GM11168 (cell line): ENCODE results near the gene TMEM179.
"Not testable (repeated sequence)": the region's sequence is repeated elsewhere in the genome, so short reads cannot be mapped to it uniquely, and the experiment has no call there.

Source experiments
- in situ Hi-C: fragments of 300-500 bp; cut with MboI; formaldehyde crosslinking; loops from one replicate; pipeline ENCODE4 v1.12.0; 2022; ENCODE audit warnings: low sequenced_read_pairs; ENCODE audit not compliant: unreplicated experiment

The TMEM179 gene

GRCh38 chr14:104590240-104590965, 14.2 kb downstream of the TMEM179 start:
- in situ Hi-C loops, result no loop called here

- in situ Hi-C loops, result no loop called here
These were observed 15.0 kb downstream of the TMEM179 start for GRCh38 chr14:104589338-104590195.

GRCh38 chr14:104588066-104588857, 16.3 kb downstream of the TMEM179 start:
- in situ Hi-C loops, result no loop called here

GRCh38 chr14:104587641-104588040, 16.9 kb downstream of the TMEM179 start:
- in situ Hi-C loops, result no loop called here

- in situ Hi-C loops, result no loop called here
These were observed 17.5 kb downstream of the TMEM179 start for GRCh38 chr14:104586832-104587620.

GRCh38 chr14:104585966-104586697, 18.4 kb downstream of the TMEM179 start:
- in situ Hi-C loops, result no loop called here

- in situ Hi-C loops, result no loop called here
These were observed 20.0 kb downstream of the TMEM179 start for GRCh38 chr14:104584557-104584956.

- in situ Hi-C loops, result no loop called here
These were observed 20.9 kb downstream of the TMEM179 start for GRCh38 chr14:104583424-104584306.

GRCh38 chr14:104582662-104583061, 21.9 kb downstream of the TMEM179 start:
- in situ Hi-C loops, result no loop called here

GRCh38 chr14:104582005-104582404, 22.6 kb downstream of the TMEM179 start:
- in situ Hi-C loops, result no loop called here

- in situ Hi-C loops, result no loop called here
These were observed 23.1 kb downstream of the TMEM179 start for GRCh38 chr14:104581521-104581920.

GRCh38 chr14:104580961-104581360, 23.6 kb downstream of the TMEM179 start:
- in situ Hi-C loops, result no loop called here

GRCh38 chr14:104579939-104580338, 24.6 kb downstream of the TMEM179 start:
- in situ Hi-C loops, result not testable (repeated sequence)

- in situ Hi-C loops, result no loop called here
These were observed 25.1 kb downstream of the TMEM179 start, which contains the start of gene C14orf180 for GRCh38 chr14:104579507-104579906. C14orf180 (plus strand) TSS chr14:104579764; CDS start chr14:104586431, 6,667 bp downstream.

GRCh38 chr14:104578321-104578720, 26.3 kb downstream of the TMEM179 start:
- in situ Hi-C loops, result no loop called here

GRCh38 chr14:104577847-104578301, 26.7 kb downstream of the TMEM179 start:
- in situ Hi-C loops, result no loop called here

- in situ Hi-C loops, result no loop called here
These were observed 27.1 kb downstream of the TMEM179 start for GRCh38 chr14:104577426-104577825.

- in situ Hi-C loops, result no loop called here
These were observed 27.6 kb downstream of the TMEM179 start for GRCh38 chr14:104576970-104577332.
